ENCODE measurements around the gene GPX4.

The GPX4 gene, protein sequence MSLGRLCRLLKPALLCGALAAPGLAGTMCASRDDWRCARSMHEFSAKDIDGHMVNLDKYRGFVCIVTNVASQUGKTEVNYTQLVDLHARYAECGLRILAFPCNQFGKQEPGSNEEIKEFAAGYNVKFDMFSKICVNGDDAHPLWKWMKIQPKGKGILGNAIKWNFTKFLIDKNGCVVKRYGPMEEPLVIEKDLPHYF

DNA sequence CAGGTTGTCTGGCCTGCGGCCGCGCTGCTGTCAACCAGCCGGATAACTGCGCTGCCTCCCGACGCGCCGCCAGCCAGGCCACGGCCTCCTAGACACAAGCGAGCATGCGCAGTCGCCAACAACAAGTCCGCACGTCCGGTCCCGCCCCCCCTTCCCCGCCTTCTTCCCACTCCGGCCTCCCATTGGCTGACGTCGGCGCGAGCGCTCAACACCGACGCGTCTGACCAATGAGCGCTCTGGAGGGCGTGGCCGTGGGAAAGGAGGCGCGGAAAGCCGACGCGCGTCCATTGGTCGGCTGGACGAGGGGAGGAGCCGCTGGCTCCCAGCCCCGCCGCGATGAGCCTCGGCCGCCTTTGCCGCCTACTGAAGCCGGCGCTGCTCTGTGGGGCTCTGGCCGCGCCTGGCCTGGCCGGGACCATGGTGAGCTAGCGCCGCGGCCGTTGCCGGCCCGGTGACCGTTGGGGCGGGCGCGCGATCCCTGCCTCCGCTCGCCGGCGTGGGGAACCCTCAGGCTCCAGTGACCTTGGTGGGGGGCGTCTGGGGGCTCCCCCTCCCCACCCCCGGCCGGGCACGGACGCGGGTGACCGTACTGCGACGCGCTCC is at the start of gene GPX4:
Gene GPX4, plus strand, starts transcription at position 287 of the 603 bp plus-strand sequence. Its CDS starts 50 bp downstream, at position 337.
- peak; percentile 99 for DNase-seq (ENCODE audit: low spot score)

DNA sequence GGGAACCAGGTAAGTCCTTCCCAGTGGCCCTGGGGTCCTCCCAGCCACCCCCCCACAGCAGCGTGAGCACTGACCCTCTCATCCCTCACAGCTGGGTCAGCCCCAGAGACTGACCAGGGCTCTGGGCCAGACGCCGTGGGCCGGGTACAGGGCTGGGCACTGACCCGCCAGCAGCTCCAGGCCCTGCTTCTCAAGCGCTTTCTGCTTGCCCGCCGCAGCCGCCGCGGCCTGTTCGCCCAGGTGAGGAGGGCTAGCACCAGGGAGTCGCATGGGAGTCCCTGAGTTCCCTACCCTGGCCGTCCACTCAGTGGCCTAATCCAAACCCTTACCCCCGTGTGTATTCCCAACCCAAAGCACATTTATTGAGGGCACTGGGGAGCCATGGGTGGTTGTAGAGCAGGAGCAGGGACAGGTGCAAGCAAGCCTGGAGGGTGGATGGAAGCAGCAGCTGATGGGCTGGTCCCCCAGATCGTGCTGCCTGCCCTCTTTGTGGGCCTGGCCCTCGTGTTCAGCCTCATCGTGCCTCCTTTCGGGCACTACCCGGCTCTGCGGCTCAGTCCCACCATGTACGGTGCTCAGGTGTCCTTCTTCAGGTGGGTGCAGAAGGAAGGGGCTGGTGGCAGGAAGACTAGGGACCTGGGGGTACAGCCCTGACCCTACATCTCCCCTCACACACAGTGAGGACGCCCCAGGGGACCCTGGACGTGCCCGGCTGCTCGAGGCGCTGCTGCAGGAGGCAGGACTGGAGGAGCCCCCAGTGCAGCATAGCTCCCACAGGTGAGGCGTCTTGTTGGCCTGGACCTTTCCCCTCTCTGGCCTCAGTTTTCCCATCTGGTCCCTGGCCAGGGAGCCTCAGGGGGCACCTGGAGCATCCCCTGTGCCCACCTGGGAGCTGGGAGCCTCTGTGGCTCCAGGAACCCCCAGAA is 49.4 kb upstream of the GPX4 start:
- no peak for DNase-seq (ENCODE audit: low spot score)

DNA sequence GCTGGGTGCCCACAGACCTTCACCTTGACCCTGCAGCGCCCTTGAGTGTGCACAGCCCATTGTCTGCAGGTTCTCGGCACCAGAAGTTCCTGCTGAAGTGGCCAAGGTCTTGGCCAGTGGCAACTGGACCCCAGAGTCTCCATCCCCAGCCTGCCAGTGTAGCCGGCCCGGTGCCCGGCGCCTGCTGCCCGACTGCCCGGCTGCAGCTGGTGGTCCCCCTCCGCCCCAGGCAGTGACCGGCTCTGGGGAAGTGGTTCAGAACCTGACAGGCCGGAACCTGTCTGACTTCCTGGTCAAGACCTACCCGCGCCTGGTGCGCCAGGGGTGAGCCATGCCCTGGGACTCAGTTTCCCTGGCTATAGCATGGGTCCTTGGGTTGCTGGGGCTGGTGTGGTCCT is 48.8 kb upstream of the GPX4 start:
- no peak for DNase-seq (ENCODE audit: low spot score)

DNA sequence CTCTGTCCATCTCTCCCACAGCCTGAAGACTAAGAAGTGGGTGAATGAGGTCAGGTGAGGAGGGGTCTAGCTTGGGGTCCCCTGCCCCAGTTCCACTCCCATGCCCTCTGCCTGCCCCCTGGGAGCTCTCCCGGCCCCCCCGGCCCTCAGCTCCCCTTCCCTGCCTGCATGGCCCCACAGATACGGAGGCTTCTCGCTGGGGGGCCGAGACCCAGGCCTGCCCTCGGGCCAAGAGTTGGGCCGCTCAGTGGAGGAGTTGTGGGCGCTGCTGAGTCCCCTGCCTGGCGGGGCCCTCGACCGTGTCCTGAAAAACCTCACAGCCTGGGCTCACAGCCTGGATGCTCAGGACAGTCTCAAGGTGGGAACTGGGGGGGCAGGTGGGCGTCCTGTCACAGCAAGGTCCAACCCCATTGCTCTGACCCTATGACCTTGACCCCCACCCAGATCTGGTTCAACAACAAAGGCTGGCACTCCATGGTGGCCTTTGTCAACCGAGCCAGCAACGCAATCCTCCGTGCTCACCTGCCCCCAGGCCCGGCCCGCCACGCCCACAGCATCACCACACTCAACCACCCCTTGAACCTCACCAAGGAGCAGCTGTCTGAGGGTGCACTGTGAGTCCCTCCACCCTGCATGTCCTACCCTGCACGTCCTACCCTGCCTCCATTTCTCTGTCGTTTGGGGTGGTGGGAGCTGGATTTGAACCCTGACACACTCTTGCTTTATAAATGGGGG is 47.7 kb upstream of the GPX4 start:
- DNase-seq (ENCODE audit: low spot score) = no peak

DNA sequence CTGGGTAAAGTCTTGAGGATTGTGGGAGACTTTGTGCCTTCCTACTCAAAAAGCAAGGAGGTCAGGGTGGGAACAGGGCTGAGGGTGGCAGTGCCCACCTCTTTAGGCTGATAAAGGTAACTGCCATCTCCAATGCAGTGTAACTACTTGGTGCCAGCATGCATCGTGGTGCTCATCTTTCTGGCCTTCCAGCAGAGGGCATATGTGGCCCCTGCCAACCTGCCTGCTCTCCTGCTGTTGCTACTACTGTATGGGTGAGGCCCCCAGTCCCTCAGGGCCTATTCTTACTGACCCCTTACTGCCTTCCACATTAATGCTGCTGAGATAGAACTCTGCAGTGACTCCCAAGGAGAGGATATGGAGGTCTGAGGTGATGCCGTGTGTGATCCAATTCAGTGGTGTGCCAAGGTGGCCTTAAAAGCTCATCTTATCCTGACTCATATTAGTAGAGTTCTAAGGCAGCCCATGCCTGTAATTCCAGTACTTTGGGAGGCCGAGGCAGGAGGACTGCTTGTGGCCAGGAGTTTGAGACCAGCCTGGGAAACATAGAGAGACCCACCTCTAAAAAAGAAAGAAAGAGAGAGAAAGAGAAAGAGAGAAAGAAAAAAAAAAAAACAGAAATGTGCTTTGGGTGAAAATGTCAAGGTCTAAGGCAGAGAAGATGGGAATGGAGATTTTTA is 46.5 kb upstream of the GPX4 start:
- DNase-seq (ENCODE audit: low spot score) = peak; percentile 50

DNA sequence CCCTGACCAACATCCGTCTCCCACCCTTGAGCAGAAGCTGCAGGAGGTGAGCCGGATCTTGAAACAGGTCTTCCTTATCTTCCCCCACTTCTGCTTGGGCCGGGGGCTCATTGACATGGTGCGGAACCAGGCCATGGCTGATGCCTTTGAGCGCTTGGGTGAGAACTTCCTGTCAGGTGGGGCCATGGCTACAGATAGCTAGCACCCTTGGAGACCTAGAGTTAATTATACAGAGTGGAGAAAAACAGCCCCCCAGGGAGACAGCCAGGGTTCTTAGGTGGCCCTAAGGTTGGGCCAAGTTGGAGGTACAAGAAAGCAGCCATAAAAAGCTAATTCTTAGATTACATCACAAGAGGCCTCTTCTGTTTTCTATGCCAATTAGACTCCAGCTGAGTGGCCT is 45.7 kb upstream of the GPX4 start:
- no peak for DNase-seq (ENCODE audit: low spot score)

DNA sequence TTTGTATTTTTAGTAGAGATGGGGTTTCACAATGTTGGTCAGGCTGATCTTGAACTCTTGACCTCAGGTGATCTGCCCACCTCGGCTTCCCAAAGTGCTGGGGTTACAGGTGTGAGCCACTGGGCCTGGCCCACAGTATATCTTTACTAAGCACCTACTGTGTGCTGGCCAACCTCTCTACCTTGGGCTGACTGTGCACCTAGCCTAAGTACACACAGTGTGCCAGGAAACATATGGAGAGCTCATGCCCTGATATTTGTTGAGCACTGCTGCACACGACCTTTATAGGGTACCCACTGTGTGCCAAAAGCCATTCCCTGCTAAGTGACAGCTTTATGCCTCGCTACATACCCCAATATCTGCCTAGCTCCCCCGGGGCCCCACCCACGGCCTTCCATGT is 43.1 kb upstream of the GPX4 start:
- DNase-seq (ENCODE audit: low spot score) = no peak

DNA sequence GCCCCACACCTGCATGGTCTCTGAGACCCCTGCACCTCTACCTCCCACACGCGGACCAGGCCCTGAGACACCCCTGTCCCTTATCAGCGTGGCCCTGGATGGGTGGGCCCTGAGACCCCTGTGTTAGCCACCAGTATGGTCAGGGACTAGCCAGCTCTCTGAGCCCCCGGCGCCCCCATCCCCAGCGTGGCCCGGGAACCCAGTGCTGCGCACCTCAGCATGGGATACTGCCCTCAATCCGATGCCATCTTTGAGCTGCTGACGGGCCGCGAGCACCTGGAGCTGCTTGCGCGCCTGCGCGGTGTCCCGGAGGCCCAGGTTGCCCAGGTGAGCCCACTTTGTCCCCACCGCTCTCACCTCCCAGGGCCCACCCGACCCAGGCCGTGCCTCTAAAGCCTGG is 41.8 kb upstream of the GPX4 start:
- no peak for DNase-seq (ENCODE audit: low spot score)

DNA sequence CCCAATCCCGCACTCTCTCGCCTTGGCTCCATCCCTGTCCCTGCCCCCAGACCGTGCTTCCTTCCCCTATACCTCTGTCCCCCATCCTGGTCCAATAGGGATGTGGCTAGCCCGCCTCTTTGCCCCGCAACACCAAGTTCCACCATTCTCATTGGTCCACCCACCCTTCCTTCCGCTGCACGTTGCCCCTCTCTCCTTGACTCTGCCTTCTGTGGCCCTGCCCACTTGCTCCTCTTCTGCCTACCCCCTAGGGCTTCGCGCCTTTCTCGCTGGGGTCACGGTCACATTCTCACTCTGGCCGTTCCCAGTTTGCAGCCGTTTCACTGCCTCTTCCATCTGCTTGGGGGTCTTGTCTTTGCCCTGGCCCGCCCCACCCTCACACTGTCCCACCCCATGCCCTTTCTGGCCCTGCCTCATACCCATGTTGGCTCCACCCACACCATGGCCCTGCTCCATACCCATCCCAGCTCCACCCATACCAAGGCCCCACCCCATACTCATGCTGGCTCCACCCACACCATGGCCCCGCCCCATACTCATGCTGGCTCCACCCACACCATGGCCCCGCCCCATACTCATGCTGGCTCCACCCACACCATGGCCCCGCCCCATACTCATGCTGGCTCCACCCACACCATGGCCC is 41.3 kb upstream of the GPX4 start:
- DNase-seq (ENCODE audit: low spot score) = no peak

DNA sequence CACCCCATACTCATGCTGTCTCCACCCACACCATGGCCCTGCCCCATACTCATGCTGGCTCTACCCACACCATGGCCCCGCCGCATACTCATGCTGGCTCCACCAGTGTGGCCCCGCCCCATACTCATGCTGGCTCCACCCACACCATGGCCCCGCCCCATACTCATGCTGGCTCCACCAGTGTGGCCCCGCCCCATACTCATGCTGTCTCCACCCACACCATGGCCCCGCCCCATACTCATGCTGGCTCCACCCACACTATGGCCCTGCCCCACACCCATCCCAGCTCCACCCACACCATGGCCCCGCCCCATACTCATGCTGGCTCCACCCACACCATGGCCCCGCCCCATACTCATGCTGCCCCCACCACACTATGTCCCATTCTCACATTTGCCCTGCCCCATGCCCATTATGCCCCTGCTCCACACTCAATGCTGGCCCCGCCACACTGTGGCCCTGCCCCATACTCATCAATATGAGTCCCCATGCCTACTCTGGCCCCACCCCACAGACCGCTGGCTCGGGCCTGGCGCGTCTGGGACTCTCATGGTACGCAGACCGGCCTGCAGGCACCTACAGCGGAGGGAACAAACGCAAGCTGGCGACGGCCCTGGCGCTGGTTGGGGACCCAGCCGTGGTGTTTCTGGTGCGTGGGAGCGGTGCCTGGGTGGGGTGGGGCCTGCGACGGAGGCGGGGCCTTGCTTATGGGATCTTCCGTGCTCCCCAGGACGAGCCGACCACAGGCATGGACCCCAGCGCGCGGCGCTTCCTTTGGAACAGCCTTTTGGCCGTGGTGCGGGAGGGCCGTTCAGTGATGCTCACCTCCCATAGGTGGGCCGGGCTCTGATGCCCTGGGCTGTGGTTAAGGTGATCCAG is 40.5 kb upstream of the GPX4 start:
- no peak for DNase-seq (ENCODE audit: low spot score)

DNA sequence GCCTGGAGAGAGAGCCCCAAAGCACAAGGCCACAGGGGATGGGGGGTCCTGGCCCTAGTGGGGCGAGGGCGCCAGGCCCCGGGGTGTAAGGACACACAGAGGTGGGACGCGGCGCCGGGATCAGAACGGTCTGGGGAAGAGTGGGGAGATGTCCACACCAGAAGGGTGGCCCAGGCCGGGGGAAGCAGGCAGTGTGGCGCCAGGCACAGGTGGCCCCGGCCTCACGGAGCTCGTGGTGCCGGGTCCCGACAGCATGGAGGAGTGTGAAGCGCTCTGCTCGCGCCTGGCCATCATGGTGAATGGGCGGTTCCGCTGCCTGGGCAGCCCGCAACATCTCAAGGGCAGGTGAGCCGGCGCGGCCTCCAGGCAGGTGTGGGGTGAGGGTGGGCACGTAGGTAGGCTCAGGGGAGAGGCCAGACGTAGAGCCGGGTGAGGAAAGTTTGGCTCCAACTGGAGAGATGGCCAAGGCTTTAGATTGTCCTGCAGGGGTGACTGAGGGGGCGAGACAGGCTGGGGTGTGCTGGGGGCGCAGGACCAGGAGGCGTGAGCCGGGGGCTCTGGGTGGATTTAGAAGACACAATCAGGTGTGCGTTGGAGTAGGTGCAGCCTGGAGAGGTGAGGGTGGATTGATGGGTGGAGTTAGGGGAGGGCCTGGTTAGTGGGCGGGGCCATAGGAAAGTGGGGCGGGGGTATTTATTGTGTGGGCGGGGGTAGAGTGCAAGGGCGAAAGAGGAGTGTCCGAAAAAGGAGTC is 39.7 kb upstream of the GPX4 start:
- no peak for DNase-seq (ENCODE audit: low spot score)

DNA sequence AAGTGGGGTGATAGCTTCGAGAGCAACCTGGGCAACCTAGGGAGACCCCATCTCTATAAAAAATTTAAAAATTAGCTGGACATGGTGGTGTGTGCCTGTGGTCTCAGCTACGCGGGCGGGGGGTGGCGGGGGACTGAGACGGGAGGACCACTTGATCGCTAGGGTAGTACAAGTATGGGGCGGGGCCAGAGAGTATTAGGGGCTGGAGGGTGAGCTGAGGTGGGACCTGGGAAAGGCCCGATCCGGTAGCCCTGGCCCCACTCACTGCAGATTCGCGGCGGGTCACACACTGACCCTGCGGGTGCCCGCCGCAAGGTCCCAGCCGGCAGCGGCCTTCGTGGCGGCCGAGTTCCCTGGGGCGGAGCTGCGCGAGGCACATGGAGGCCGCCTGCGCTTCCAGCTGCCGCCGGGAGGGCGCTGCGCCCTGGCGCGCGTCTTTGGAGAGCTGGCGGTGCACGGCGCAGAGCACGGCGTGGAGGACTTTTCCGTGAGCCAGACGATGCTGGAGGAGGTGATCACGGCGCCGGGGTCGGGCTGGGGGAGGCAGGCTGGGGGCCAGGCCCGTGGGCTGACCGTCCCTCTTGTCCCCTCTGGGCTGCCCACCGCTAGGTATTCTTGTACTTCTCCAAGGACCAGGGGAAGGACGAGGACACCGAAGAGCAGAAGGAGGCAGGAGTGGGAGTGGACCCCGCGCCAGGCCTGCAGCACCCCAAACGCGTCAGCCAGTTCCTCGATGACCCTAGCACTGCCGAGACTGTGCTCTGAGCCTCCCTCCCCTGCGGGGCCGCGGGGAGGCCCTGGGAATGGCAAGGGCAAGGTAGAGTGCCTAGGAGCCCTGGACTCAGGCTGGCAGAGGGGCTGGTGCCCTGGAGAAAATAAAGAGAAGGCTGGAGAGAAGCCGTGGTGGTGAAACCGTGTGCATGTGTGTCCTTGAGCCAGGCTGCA is 38.9 kb upstream of the GPX4 start:
- peak; percentile 57 for DNase-seq (ENCODE audit: low spot score)

DNA sequence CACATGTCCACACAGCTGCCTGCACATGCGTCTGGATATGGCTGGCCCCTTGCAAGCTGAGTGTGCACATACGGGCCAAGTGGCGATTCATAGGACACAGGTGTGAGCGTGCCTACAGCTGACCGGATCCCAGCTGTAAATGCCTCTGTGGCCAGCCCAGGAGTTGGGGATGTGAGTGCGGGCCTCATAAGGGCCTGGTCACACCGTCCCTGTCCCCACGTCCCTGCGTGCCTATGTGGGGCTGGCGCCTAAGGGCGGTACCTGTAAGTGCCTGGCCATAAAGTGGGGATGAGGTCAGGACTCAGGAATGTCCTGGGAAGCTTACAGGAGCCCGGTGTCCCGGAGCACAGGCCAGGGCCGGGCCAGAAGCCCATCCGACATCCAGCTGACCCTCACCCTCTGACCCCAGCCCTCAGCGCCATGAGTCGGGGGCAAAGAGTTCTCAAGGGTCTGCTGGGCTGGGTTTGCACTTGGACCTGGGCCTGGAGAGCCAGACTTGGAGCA is 38.1 kb upstream of the GPX4 start:
- no peak for DNase-seq (ENCODE audit: low spot score)

DNA sequence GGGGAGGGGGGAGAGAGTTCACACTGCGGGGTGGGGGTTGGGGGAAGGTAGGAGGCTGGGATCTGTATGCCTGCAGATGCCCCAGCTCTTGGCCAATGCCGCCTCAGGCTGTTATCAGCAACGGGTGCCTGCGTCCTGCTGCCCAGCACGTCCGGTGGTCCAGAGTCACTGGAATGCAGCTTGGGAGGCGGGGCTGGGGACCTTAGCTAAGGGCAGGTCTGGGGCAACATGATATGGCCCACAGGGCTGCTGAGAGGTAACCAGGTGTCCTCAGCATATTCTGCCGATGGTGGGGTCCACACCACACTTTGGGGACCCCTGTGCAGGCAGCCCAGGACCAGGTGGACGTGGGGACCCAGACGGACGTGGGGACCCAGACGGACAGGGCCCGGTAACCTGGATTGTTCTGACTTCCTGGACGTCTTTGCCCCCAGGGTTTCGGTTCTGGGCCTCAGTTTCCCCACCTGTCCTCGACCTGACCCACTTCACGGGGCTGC is 37.5 kb upstream of the GPX4 start:
- no peak for DNase-seq (ENCODE audit: low spot score)

DNA sequence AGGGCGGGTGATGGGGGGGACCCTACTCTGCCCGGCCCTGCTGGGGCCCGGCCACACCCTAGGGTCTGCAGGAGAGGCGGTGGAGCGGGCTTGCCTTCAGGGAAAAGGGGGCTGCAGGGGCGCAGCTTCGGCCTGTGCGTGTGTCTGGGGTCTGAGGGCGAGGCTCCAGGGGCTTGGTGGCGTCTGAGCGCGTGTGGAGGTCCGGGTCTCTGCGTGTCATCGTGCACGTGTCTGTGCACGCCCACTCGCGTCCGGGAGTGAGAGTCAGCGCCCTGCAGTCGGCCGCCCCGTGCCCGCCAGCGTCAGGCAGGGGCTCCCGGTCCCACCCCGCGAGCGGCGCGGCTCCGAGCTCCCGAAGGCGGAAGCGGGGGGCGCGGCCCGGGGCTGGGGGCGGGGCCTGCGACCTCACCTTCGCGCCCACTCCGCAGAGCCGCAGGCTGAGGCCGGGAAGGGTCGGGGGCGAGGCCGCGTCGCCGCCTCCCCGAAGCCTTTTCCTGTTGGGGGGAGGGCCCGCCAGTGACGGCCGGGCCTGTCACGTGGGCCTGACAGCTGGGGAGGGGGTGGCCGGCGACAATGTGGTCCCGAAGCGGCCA is 37.0 kb upstream of the GPX4 start, which contains the start of gene ARHGAP45:
Gene ARHGAP45, plus strand, starts transcription at position 420 of the 593 bp plus-strand sequence. CDS start 239 bp downstream, outside the sequence.
- DNase-seq (ENCODE audit: low spot score) = peak; percentile 40

DNA sequence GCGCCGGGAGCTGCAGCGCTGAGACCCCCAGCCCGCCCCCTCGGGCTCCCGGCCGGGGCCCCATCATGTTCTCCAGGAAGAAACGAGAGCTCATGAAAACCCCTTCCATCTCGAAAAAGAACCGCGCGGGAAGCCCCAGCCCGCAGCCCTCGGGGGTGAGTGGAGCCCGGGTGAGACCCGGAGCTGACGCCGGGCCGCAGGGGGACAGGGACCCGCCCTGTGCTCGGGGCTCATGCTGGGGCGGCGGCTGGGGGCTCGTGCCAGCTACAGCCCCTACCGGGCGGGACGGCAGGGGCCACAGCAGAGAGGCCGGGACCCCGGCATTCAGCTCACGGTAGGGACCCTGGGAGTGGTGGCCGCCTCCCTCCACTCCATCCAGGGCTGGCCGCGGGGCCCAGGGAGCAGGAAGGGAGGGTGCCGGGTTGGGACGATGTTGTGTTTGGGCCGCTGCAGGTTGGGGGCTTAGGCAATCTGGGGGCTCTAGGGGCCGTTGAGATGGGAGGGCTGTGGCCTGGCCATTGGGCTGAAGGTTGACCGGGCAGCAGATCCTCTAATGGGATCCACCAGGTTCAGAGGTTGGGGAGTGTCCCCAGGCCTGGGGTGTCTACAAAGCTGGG is 36.3 kb upstream of the GPX4 start:
- no peak for DNase-seq (ENCODE audit: low spot score)
